ENCODE results near the gene IGFBP2. TPM values are rescaled to one million over a fixed set of nuclear protein-coding genes. Genes with fewer than 3 reads are reported as not detected.

Gene IGFBP2
- total RNA-seq, 1 experiment from 2014 or later: 363 TPM

GRCh38 chr2:216651351-216651881 is 18.2 kb downstream of the IGFBP2 start:
- Mint-ChIP-seq H3K27ac (peak overlapping the region in 1 of 3 experiments; percentile 25; a peak in 1 of 7 replicates), H3K9me3 (no peaks in the 10 kb centered on the region)

More at GRCh38 chr2:216651351-216651881, 18.2 kb downstream of the IGFBP2 start:
- Histone ChIP-seq H3K56ac (ENCODE audit: insufficient read length, low read depth, low read length) (no peak overlapping the region), H3K4me2 (ENCODE audit: insufficient read depth, insufficient read length, low read length) (no peak overlapping the region), H3K79me1 (ENCODE audit: insufficient read depth, low read depth, low read length, poor library complexity, severe bottlenecking) (peaks cover 8% of the 10 kb centered on the region), H3K4ac (ENCODE audit: low read depth, low read length) (no peak overlapping the region), H4K8ac (replicated peaks; ENCODE audit: insufficient read length, low read depth, low read length) (no peak overlapping the region), H3K79me2 (ENCODE audit: insufficient read depth, low read length) (peaks cover 30% of the 10 kb centered on the region; the same call in 1 of the 2 replicates), H3K23me2 (ENCODE audit: insufficient read length, low read depth, low read length, poor library complexity, severe bottlenecking) (no peaks in the 10 kb centered on the region), H3T11ph (ENCODE audit: low read length) (no peak overlapping the region), H2BK5ac (ENCODE audit: insufficient read length, low read length) (no peak overlapping the region), H2BK15ac (ENCODE audit: low read depth, low read length) (no peak overlapping the region), H4K91ac (ENCODE audit: insufficient read length, low read depth, low read length) (no peak overlapping the region), H4K5ac (ENCODE audit: insufficient read length, low read depth, low read length) (no peak overlapping the region), H2AFZ (ENCODE audit: low read length) (no peak overlapping the region), H2BK12ac (ENCODE audit: insufficient read length, low read depth, low read length) (no peak overlapping the region), H3K27ac (ENCODE audit: insufficient read length, low read depth, low read length) (no peak overlapping the region), H3K4me1 (ENCODE audit: insufficient read depth, low read length) (peaks cover 5% of the 10 kb centered on the region; the same call in 1 of the 2 replicates), H2AK5ac (ENCODE audit: insufficient read length, low read length) (no peak overlapping the region), H3K18ac (ENCODE audit: insufficient read length, low read depth, low read length) (no peak overlapping the region), H2BK120ac (ENCODE audit: low read depth, low read length, poor library complexity, severe bottlenecking) (no peak overlapping the region), H3K27me3 (ENCODE audit: insufficient read depth, low read length) (no peaks in the 10 kb centered on the region), H3K9me3 (ENCODE audit: control insufficient read depth, low read depth, low read length) (no peaks in the 10 kb centered on the region), H4K20me1 (ENCODE audit: control insufficient read depth, insufficient read depth, insufficient read length) (no peaks in the 10 kb centered on the region), H3K23ac (ENCODE audit: insufficient read length, low read depth, low read length) (no peak overlapping the region), H3K14ac (ENCODE audit: insufficient read depth, low read length) (no peak overlapping the region), H2BK20ac (ENCODE audit: low read depth, low read length, poor library complexity, severe bottlenecking) (no peak overlapping the region), H3K9ac (ENCODE audit: extremely low read depth, insufficient read length, low read length) (no peak overlapping the region)
- no CpG with 5 or more reads among the region's 6 CpGs for WGBS (ENCODE audit: extremely low coverage, insufficient read length, low lambda C conversion rate)
- TF ChIP-seq CTCF (conservative IDR thresholded peaks at IDR 0.05): no peak
- Mint-ChIP-seq H3K27me3 (ENCODE audit: low read depth) (no peaks in the 10 kb centered on the region), H3K4me3 (peak overlapping the region in 1 of 2 experiments; percentile 23; a peak in 2 of 5 replicates), H3K36me3 (ENCODE audit: insufficient read depth in 1 of 3, low read depth in 3 of 3) (peaks cover 14 to 51% (median 33%) of the 10 kb centered on the region in 3 experiments), H3K4me1 (peaks cover 43 to 55% of the 10 kb centered on the region in 2 experiments)
- no peak for DNase-seq
